GM19438 (cell line): ENCODE results near the gene DHX30.

Experiments
- ATAC-seq: cut with Tn5 transposase; IDR thresholded peaks from one replicate; pipeline ENCODE4 v1.9.1; 2021; ENCODE audit warnings: low read depth; ENCODE audit not compliant: unreplicated experiment

DHX30 gene

GRCh38 chr3:47850564-47851410, 47.8 kb downstream of the DHX30 start:
- no peak for ATAC-seq

DNA sequence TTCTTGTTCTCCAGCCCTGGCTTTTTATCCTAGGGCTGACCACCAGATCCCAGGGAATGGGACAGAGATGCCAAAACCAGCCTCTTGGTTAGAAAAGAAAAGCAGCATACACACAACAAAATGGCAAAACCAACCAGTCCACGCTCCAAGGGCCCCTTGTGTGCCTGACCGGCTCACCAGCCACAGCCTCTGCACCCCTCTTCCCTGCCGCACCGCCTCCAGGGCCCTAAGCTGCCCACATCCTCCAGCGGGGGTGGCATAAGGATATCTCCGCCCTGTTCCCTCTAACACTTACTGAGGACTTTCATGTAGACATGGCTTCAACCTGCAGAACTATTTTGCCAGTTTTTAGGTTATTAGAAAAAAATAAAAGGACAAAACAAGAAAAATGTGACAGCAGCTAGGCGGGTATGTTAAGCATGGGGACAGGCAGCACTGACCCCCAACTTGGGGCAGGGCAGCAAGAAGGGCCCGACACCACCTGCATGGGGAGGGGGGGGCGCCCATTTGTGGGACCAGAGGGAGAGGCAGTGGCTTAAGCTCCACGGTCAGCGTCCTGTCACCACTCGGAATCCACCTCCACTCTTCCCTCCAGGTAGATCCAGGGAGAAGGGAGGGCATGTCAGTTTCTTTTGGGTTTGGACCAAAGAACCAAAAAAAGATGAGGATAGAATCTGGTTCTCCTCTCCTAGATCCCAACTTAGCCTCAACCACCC, 49.1 kb downstream of the DHX30 start:
- no peak for ATAC-seq

GRCh38 chr3:47852604-47853602, 50.0 kb downstream of the DHX30 start:
- ATAC-seq, result no peak

GRCh38 chr3:47854267-47854666, 51.3 kb downstream of the DHX30 start:
- no peak for ATAC-seq

GRCh38 chr3:47854720-47855455, 52.0 kb downstream of the DHX30 start:
- ATAC-seq, result no peak

- ATAC-seq, result no peak
Measured at GRCh38 chr3:47855461-47856383, 52.8 kb downstream of the DHX30 start.

DNA sequence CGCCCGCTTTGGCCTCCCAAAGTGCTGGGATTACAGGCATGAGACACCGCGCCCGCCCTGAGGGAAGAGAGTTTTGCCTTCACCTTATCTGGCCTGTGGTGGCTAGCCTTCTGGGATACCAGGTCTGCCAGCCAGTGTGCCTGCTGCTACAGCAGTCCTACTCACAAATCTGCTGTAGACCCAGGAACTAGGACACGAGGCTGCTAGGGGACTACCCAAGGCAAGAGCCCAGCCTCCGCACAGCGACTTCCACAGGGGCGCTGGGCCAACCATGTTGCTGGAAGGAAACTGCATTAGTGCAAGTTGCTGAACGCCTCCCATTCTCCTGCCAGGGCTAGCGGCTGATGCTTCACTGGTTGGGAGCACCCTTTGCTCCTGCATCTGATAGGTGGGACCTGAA, 53.7 kb downstream of the DHX30 start:
- no peak for ATAC-seq

- no peak for ATAC-seq
Measured at GRCh38 chr3:47857151-47857550, 54.2 kb downstream of the DHX30 start.

DNA sequence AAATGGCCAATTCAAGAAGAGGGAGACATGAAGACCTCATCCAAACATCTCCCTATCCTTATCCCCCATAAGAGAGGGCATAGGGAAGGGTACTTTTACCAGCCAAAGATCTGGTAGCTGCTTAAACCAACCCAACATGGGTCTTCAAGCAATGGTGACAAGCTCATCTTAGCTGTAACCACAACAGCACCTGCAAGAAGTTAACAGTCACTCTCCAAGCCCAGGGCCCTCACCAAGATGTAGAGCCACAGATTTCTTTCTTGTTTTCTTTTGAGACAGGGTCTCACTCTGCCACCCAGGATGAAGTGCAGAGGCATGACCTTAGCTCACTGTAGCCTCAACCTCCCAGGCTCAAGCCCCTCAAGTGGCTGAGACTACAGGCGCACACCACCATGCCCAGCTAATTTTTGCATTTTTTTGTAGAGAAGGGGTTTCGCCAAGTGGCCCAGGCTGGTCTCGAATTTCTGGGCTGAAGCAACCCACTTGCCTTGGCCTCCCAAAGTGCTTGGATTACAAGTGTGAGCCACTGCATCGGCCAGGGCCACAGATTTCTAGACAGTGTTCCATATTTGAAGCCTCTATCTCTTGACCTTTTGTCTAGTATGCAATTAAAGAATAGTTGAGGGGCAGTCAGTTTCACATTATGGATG, 57.1 kb downstream of the DHX30 start:
- ATAC-seq, result no peak

- no peak for ATAC-seq
Measured at GRCh38 chr3:47863391-47864128, 60.6 kb downstream of the DHX30 start.

DNA sequence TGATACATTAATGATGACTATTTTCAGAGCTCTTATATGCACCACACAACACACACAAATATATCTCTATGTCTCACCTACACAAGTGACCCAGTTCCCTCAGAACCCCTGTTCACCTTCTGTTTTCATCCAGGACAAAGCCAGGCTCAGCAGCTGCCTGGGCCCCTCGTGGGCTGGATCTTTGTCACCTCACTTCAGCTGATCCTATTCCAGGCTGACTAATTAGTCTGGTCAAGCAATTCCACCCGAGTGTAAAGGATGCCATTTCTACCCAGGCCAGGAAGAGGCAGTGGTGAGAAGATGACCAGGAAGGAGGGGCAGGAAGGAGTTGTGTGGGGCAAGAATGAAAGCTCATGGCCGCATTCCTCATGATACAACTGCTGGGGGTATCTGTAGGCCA, 62.3 kb downstream of the DHX30 start:
- ATAC-seq, result no peak

- ATAC-seq, result no peak
Measured at GRCh38 chr3:47867451-47868044, 64.6 kb downstream of the DHX30 start.

DNA sequence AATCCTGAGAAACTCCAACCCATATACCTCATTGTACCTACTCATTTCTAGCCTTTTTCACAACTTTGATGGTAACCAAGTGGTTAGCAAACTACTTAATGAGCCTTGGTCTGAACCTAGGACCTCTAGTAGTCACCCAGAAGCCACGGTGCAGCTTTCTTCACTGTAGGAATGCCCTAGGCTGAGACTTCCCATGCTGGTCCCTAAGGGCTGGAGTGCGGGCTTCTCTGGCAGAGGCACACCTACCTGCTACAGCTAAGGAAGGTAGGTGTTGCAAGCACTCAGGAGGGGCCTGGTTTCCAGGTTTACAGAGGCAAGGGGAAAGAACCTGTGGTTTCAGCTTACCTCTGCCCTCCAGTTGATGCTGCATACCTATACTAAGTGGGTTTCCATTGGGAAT, 65.4 kb downstream of the DHX30 start:
- ATAC-seq, result no peak

DNA sequence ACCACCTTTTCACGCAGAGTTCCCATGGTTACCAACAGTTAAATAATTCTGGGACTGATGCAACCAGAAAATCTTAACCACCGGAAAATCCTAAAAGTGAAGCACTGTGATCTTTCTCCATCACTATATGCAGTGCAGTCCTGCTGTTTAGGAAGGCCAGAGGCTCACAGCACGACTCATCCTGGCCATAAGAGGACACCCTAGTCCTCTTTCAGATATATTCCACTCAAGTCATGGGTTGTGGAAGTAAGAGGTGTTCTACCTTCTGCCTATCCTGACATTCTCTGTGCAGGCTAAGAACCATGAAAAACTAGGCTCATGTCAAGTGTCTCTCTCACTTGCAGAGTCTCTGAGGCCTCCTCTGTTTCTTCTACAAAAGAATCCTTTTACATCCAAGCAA, 67.2 kb downstream of the DHX30 start:
- no peak for ATAC-seq

DNA sequence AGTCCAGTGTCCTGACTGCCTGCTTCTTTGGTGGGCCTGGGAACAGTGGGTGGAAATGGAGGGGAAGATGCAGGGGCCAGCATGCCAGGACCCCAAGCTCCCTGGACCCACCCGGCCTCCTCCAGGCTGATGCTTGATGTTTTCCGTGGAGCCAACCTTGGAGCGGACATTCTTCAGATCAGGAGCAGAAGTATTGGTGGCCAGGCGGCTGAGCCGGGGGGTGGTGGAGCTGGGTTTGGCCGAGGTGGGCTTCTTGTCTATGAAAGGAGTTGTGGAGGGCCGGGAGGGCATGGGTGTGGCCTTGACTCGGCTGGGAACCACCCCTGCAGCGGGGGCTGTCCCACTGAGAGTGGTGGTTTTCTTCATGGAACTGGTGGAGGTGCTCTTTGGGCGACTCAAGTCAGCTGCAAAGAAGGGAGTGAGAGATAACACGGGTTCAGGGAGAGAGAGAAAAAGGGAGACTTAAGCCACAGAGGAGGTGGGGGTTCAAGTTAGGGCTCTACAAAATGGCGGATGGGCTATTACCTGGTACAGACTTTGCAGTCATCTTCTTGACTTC, 67.8 kb downstream of the DHX30 start:
- no peak for ATAC-seq

- ATAC-seq, result no peak
Measured at GRCh38 chr3:47871389-47871788, 68.5 kb downstream of the DHX30 start.

GRCh38 chr3:47872916-47873315, 70.0 kb downstream of the DHX30 start:
- ATAC-seq, result no peak
